HepG2 (cell line): ENCODE data around the gene ZNF217. TPM values are rescaled to one million over a fixed set of nuclear protein-coding genes. Genes with fewer than 3 reads are reported as not detected.
A peak's percentile ranks its signal among the peaks of the same experiment; 100 is the strongest.

Source experiments
- ATAC-seq: fragments of 200-7000 bp; cut with Tn5 transposase; 3 replicates; pipeline ENCODE4 v1.9.1; 2020; ENCODE audit warnings: mild to moderate bottlenecking, moderate library complexity
- BruUV-seq: library from RNA; stranded (reverse); fragments of 400-500 nt; replicated peaks from 2 replicates; lab custom pipeline; 2021; lab: Mats Ljungman, UMichigan
- CTCF ChIA-PET: fragments of 300-600 bp; formaldehyde crosslinking; extraction: SDS; loops from one replicate; lab custom pipeline; 2021; ENCODE audit warnings: low total read pairs, inconsistent platforms, low intra/inter-chr PET ratio; lab: Yijun Ruan, JAX
- POLR2A ChIA-PET: fragments of 350-600 bp; sonication (Branson Sonifier 250); formaldehyde crosslinking; loops from one replicate; lab custom pipeline; 2020; ENCODE audit warnings: antibody characterized with exemption, inconsistent platforms; lab: Yijun Ruan, JAX
- DNase-seq: peaks from one replicate; pipeline ENCODE4 v3.0.0-alpha.2; 2015; ENCODE audit warnings: low spot score
- FAIRE-seq: peaks from 3 replicates; lab custom pipeline; 2011; peaks lifted over from hg19 to GRCh38; lab: Jason Lieb, UNC
- H2AFZ ChIP-seq: one replicate; pipeline ENCODE4 v1.6.1; 2011; ENCODE audit warnings: low read length, inconsistent platforms
- H3K27ac ChIP-seq: fragments of 300-600 bp; 3 replicates; pipeline ENCODE4 v1.8.0; 2011; ENCODE audit warnings: mixed run types, mild to moderate bottlenecking, mixed read lengths, low read length, inconsistent platforms; ENCODE audit not compliant: insufficient read depth; ENCODE audit errors: extremely low read length
- H3K27me3 ChIP-seq, 2 experiments: fragments of 200-600 bp in 1 of 2; 2 replicates in 1 of 2; 3 replicates in 1 of 2; pipeline versions ENCODE4 v1.6.0 to v1.8.0; 2011; ENCODE audit warnings: low read length in 2 of 2, mild to moderate bottlenecking in 2 of 2, moderate library complexity in 2 of 2, inconsistent platforms in 1 of 2; ENCODE audit not compliant: insufficient read depth in 2 of 2, control insufficient read depth in 1 of 2
- H3K36me3 ChIP-seq, 2 experiments: fragments of 200-600 bp in 1 of 2; replicated peaks in 1 of 2; 2 replicates in 1 of 2; 3 replicates in 1 of 2; pipeline versions ENCODE4 v1.5.1 to v1.8.0; 2011; ENCODE audit warnings: low read length in 2 of 2, inconsistent platforms in 1 of 2; ENCODE audit not compliant: insufficient read depth in 2 of 2, control insufficient read depth in 1 of 2
- H3K4me1 ChIP-seq: 2 replicates; pipeline ENCODE4 v1.5.1; 2012; ENCODE audit warnings: low read length, inconsistent platforms; ENCODE audit not compliant: insufficient read depth
- H3K4me2 ChIP-seq: 2 replicates; pipeline ENCODE4 v1.6.0; 2011; ENCODE audit warnings: low read depth, low read length, inconsistent platforms
- H3K4me3 ChIP-seq, 3 experiments: fragments of 200-600 bp in 1 of 3; sonication (generic), shearing (Covaris generic) in 1 of 3; replicated peaks in 1 of 3; 2 replicates each; pipeline ENCODE4 v1.5.1; 2011 to 2016; ENCODE audit warnings: low read length in 3 of 3, inconsistent platforms in 2 of 3, low read depth in 2 of 3, mild to moderate bottlenecking in 2 of 3, control low read depth in 1 of 3, mixed read lengths in 1 of 3; ENCODE audit not compliant: insufficient read depth in 1 of 3
- H3K79me2 ChIP-seq: one replicate; pipeline ENCODE4 v1.6.1; 2011; ENCODE audit warnings: low read length, inconsistent platforms; ENCODE audit not compliant: insufficient read depth
- H3K9ac ChIP-seq: 2 replicates; pipeline ENCODE4 v1.6.0; 2011; ENCODE audit warnings: mild to moderate bottlenecking, low read depth, low read length, inconsistent platforms; ENCODE audit not compliant: insufficient read depth
- H3K9me3 ChIP-seq: 2 replicates; pipeline ENCODE4 v1.5.1; 2012; ENCODE audit warnings: mild to moderate bottlenecking, low read length
- H4K20me1 ChIP-seq: 2 replicates; pipeline ENCODE4 v1.6.0; 2011; ENCODE audit warnings: inconsistent platforms, mild to moderate bottlenecking, low read length, moderate library complexity; ENCODE audit not compliant: insufficient read depth
- ATF6 ChIP-seq: sonication (generic); formaldehyde crosslinking; conservative IDR thresholded peaks from 2 replicates; pipeline ENCODE4 v1.4.0; 2020; ENCODE audit warnings: missing genetic modification reagents
- ELF1 ChIP-seq: sonication (generic); formaldehyde crosslinking; IDR thresholded peaks from 2 replicates; pipeline ENCODE4 v1.4.0; 2020; ENCODE audit warnings: missing genetic modification reagents
- HHEX ChIP-seq: IDR thresholded peaks from 2 replicates; pipeline ENCODE4 v1.6.1; 2016; ENCODE audit warnings: control low read depth
- HMGA1 ChIP-seq: sonication (generic); formaldehyde crosslinking; conservative IDR thresholded peaks from 2 replicates; pipeline ENCODE4 v1.4.0; 2020; ENCODE audit warnings: missing genetic modification reagents
- IKZF5 ChIP-seq: IDR thresholded peaks from 2 replicates; pipeline ENCODE4 v1.6.1; 2018; ENCODE audit warnings: missing genetic modification reagents, mild to moderate bottlenecking, missing compliant biosample characterization
- SMAD3 ChIP-seq: sonication (generic); formaldehyde crosslinking; IDR thresholded peaks from 2 replicates; pipeline ENCODE4 v1.4.0; 2020; ENCODE audit warnings: missing genetic modification reagents
- SNAPC4 ChIP-seq: sonication (generic); formaldehyde crosslinking; IDR thresholded peaks from 2 replicates; pipeline ENCODE4 v1.4.0; 2020; ENCODE audit warnings: mild to moderate bottlenecking, missing genetic modification reagents
- TFDP2 ChIP-seq: sonication (generic); formaldehyde crosslinking; IDR thresholded peaks from 2 replicates; pipeline ENCODE4 v1.4.0; 2020; ENCODE audit warnings: missing genetic modification reagents
- ZUFSP ChIP-seq: sonication (generic); formaldehyde crosslinking; IDR thresholded peaks from 2 replicates; pipeline ENCODE4 v1.9.0; 2021; ENCODE audit warnings: missing genetic modification reagents, mild to moderate bottlenecking, borderline replicate concordance
- WGBS: methylation state at CpG from one replicate; pipeline ENCODE4 v1.1.6; 2017; ENCODE audit warnings: low lambda C conversion rate; 5-methylcytosine and 5-hydroxymethylcytosine counted together
- in situ Hi-C: cut with HindIII; loops from 2 replicates; pipeline ENCODE4 v1.10.0; 2017; ENCODE audit warnings: low pct_unique_long_range_greater_than_20kb; ENCODE audit not compliant: extremely low pct_ligation_motif_present
- intact Hi-C: fragments of 100-400 bp; cut with micrococcal nuclease; formaldehyde crosslinking; loops from one replicate; pipeline ENCODE4 v1.10.0; 2022; ENCODE audit not compliant: unreplicated experiment
- polyA plus RNA-seq, 8 experiments: library from polyadenylated mRNA; depleted of rRNA in 3 of 8; stranded (reverse) in 7 of 8; unstranded in 1 of 8; fragments of >200 nt; fragmentation: Illumina TruSeq in 4 of 8; extraction: Trizol in 4 of 8; gene quantifications; 2 replicates each; pipeline versions ENCODE4 v1.2.1 to v1.2.3, GENCODE V29; 2011 to 2016; ENCODE audit warnings: low read depth in 4 of 8, missing spikeins in 1 of 8, mixed read lengths in 1 of 8; ENCODE audit not compliant: insufficient read depth in 1 of 8
- total RNA-seq, 5 experiments: library from RNA; depleted of rRNA; stranded (reverse); fragments of >200 nt; fragmentation: Illumina TruSeq; extraction: Trizol; gene quantifications; 2 replicates each; pipeline ENCODE4 v1.2.3, GENCODE V29; 2016; ENCODE audit warnings: low read depth in 1 of 5

ZNF217 gene
- total and polyA plus RNA-seq, 2 of the 13 experiments (the other 11 are each of a cell fraction or from before 2014, with no cell fraction given) = 22.3 to 29.8 TPM

GRCh38 chr20:53578492-53579222 lies 15.0 kb downstream of the ZNF217 start:
- peaks cover 47% of the 10 kb centered on the region for H4K20me1 ChIP-seq
- H2AFZ ChIP-seq = no peak overlapping the region
- DNase-seq (peak; percentile 94), FAIRE-seq (peak; percentile 90), ATAC-seq (peak; percentile 45)
- peak overlapping the region; percentile 12 to 43 (median 38); a peak in 4 of 6 replicates for H3K4me3 ChIP-seq
- peaks cover 63 to 76% of the 10 kb centered on the region in 2 experiments for H3K36me3 ChIP-seq
- H3K9me3 ChIP-seq = no peaks in the 10 kb centered on the region
- peaks cover 63% of the 10 kb centered on the region for H3K4me1 ChIP-seq
- peak overlapping the region; percentile 77 for H3K27ac ChIP-seq
- CTCF ChIA-PET = interaction anchor here (0.7 to 4.5 kb wide), 13 partner anchors 13 to 621 kb away, joined by 3 to 107 read pairs (median 6); partner anchors contain the start of gene ZNF217
- H3K4me2 ChIP-seq = peak overlapping the region; percentile 79
- BruUV-seq = no TSS peak
- in situ Hi-C loops (loop anchor here (5.0 to 10.0 kb wide), 6 partner anchors 294 to 626 kb away; partner anchors contain the start of gene PFDN4), intact Hi-C loops (loop anchor here (1.0 to 10.0 kb wide), 12 partner anchors 16 to 526 kb away; no protein-coding TSS in a partner anchor)
- H3K27me3 ChIP-seq = no peaks in the 10 kb centered on the region
- H3K9ac ChIP-seq = peak overlapping the region; percentile 57
- POLR2A ChIA-PET = interaction anchor here (0.6 to 5.8 kb wide), 28 partner anchors 10 to 1348 kb away, joined by 3 to 164 read pairs (median 6); partner anchors contain the start of gene ZNF217
- peaks cover 98% of the 10 kb centered on the region for H3K79me2 ChIP-seq
- WGBS = 32% methylated on average over 10 of the region's 10 CpGs
- TF ChIP-seq HHEX (CRISPR knock-in tag) (no peak), ATF6 (no peak; the same call in 1 of the 2 replicates), SMAD3 (CRISPR knock-in tag) (0 out of 2 replicates have a peak, but pooled peaks have one; percentile 76), TFDP2 (peak; percentile 36; the same call in 1 of the 2 replicates), HMGA1 (CRISPR knock-in tag) (no peak), ELF1 (0 out of 2 replicates have a peak, but pooled peaks have one; percentile 26), ZUFSP (CRISPR knock-in tag) (no peak), IKZF5 (CRISPR knock-in tag) (no peak), SNAPC4 (CRISPR knock-in tag) (no peak; the same call in 1 of the 2 replicates)
